Glutamatergic neuron (in vitro differentiated cells): ENCODE measurements around the gene USP5. TPM values are rescaled to one million over a fixed set of nuclear protein-coding genes. Genes with fewer than 3 reads are reported as not detected.
A peak's percentile ranks its signal among the peaks of the same experiment; 100 is the strongest.

ENCODE experiments used
- DNase-seq: peaks from one replicate; pipeline ENCODE4 v3.0.0; 2022
- H3K27ac Mint-ChIP-seq: one replicate; pipeline ENCODE4 v1.8.0; 2020; ENCODE audit warnings: mild to moderate bottlenecking, mixed read lengths, inconsistent platforms; ENCODE audit not compliant: unreplicated experiment
- H3K27me3 Mint-ChIP-seq: one replicate; pipeline ENCODE4 v1.8.0; 2020; ENCODE audit warnings: mild to moderate bottlenecking, moderate library complexity, mixed read lengths, inconsistent platforms; ENCODE audit not compliant: unreplicated experiment
- H3K36me3 Mint-ChIP-seq: one replicate; pipeline ENCODE4 v1.8.0; 2020; ENCODE audit warnings: mild to moderate bottlenecking, mixed read lengths, inconsistent platforms; ENCODE audit not compliant: unreplicated experiment
- H3K4me1 Mint-ChIP-seq: one replicate; pipeline ENCODE4 v1.8.0; 2020; ENCODE audit warnings: mild to moderate bottlenecking, low read depth, mixed read lengths, inconsistent platforms; ENCODE audit not compliant: unreplicated experiment
- H3K4me3 Mint-ChIP-seq: one replicate; pipeline ENCODE4 v1.8.0; 2020; ENCODE audit warnings: mild to moderate bottlenecking, mixed read lengths, inconsistent platforms; ENCODE audit not compliant: unreplicated experiment
- H3K9me3 Mint-ChIP-seq: one replicate; pipeline ENCODE4 v1.8.0; 2020; ENCODE audit warnings: mild to moderate bottlenecking, moderate library complexity, mixed read lengths, inconsistent platforms; ENCODE audit not compliant: unreplicated experiment
- CTCF ChIP-seq: fragments of 200-600 bp; sonication (generic); IDR thresholded peaks from one replicate; pipeline ENCODE4 v1.5.0; 2021; ENCODE audit not compliant: partially characterized antibody, unreplicated experiment
- total RNA-seq: library from RNA; stranded (reverse); fragmentation: NEBNext Ultra II Directional; extraction: Animal tissue kit (Norgen Biotek cat#: 25700); gene quantifications from one replicate; pipeline ENCODE4 v1.2.1, GENCODE V29; 2021; ENCODE audit not compliant: unreplicated experiment

Gene USP5
- total RNA-seq, 1 donor from 2014 or later = 141 TPM

GRCh38 chr12:6836851-6837250 is 15.1 kb upstream of the USP5 start:
- Mint-ChIP-seq H3K4me1 (peaks cover 23% of the 10 kb centered on the region), H3K9me3 (peaks cover 13% of the 10 kb centered on the region), H3K27ac (no peak overlapping the region), H3K27me3 (peaks cover 8% of the 10 kb centered on the region), H3K4me3 (no peak overlapping the region), H3K36me3 (peaks cover 17% of the 10 kb centered on the region)
- no peak for DNase-seq
- no peak for TF ChIP-seq CTCF

GRCh38 chr12:6837370-6838060 is 14.4 kb upstream of the USP5 start:
- Mint-ChIP-seq H3K4me3 (no peak overlapping the region), H3K27me3 (peaks cover 8% of the 10 kb centered on the region), H3K36me3 (peaks cover 17% of the 10 kb centered on the region), H3K4me1 (peaks cover 21% of the 10 kb centered on the region), H3K27ac (no peak overlapping the region), H3K9me3 (peaks cover 13% of the 10 kb centered on the region)
- DNase-seq = no peak
- no peak for TF ChIP-seq CTCF

GRCh38 chr12:6838854-6839253 is 13.1 kb upstream of the USP5 start:
- Mint-ChIP-seq H3K27me3 (peaks cover 9% of the 10 kb centered on the region), H3K27ac (peak overlapping the region; percentile 91), H3K4me3 (peak overlapping the region; percentile 67), H3K36me3 (peaks cover 16% of the 10 kb centered on the region), H3K4me1 (peaks cover 23% of the 10 kb centered on the region), H3K9me3 (peaks cover 12% of the 10 kb centered on the region)
- DNase-seq = no peak
- no peak for TF ChIP-seq CTCF

GRCh38 chr12:6839482-6840201 is 12.3 kb upstream of the USP5 start:
- peak; percentile 87 for DNase-seq
- Mint-ChIP-seq H3K4me1 (peaks cover 23% of the 10 kb centered on the region), H3K4me3 (peak overlapping the region; percentile 79), H3K27ac (peak overlapping the region; percentile 96), H3K36me3 (peaks cover 10% of the 10 kb centered on the region), H3K9me3 (peaks cover 12% of the 10 kb centered on the region), H3K27me3 (peaks cover 10% of the 10 kb centered on the region)
- no peak for TF ChIP-seq CTCF

GRCh38 chr12:6840330-6840729 is 11.6 kb upstream of the USP5 start:
- Mint-ChIP-seq H3K27me3 (peaks cover 14% of the 10 kb centered on the region), H3K36me3 (peaks cover 10% of the 10 kb centered on the region), H3K9me3 (peaks cover 7% of the 10 kb centered on the region), H3K4me1 (peaks cover 23% of the 10 kb centered on the region), H3K27ac (peak overlapping the region; percentile 96), H3K4me3 (peak overlapping the region; percentile 79)
- no peak for TF ChIP-seq CTCF
- DNase-seq = no peak
